GM18907 (cell line): ENCODE data around the gene LRP1B.
"Not testable (repeated sequence)": the region's sequence is repeated elsewhere in the genome, so short reads cannot be mapped to it uniquely, and the experiment has no call there.

ENCODE experiments used
- ATAC-seq: cut with Tn5 transposase; IDR thresholded peaks from one replicate; pipeline ENCODE4 v1.9.1; 2021; ENCODE audit warnings: mild to moderate bottlenecking, moderate library complexity; ENCODE audit not compliant: unreplicated experiment

The LRP1B gene

DNA sequence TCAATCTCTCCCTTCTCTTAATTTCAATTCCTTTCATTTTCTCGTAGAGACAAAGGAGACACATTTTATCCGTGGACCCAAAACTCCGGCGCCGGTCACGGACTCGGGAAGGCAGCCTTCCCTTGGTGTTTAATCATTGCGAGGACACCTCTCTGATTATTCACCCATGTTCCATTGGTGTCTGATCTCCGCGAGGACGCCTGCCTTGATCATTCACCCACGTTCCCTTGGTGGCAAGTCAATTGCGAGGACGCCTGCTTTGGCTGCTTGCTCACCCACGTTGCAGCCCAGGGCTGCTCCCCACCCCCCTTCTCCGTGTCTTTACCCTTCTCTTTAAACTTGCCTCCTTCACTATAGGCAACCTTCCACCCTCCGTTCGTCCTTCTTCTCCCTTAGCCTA is 1703.8 kb downstream of the LRP1B start:
- not testable (repeated sequence) for ATAC-seq

DNA sequence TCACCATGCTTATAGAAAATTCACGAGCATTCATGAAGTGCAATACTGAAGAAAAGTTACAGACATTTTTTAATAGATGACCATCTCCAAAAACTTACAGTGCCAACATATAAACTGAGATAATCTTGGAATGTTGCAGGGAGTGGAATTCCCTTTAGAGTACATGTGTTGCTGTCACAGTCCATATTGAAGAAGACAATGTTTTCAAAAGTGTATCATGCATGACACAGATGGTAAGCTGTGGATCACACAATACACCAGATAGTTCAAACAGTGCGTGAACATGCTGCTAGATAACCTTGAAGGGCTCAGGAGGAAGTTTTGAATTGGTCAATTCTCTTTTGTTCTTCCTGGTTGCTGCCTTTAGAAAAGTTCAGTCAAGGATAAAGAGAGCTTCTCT is 1706.3 kb downstream of the LRP1B start:
- ATAC-seq: no peak

DNA sequence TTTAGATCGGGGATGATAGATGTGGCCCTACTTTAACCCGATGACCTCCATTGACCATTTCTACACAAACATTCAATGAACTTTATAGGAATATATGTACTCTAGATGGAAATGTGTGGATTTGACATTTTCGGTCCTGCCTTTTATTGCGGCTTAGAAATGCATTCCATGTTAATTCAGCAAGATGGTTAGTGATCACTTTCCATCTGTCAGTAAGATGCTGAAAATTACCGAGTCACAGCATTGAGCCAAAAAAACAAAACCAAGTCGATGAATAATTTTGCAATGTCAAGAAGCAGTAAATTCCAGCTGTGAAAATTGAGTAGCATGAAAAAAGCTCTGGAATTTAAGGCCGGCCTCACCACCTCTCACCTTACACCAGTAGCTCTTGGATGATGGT is 1708.1 kb downstream of the LRP1B start:
- no peak for ATAC-seq

DNA sequence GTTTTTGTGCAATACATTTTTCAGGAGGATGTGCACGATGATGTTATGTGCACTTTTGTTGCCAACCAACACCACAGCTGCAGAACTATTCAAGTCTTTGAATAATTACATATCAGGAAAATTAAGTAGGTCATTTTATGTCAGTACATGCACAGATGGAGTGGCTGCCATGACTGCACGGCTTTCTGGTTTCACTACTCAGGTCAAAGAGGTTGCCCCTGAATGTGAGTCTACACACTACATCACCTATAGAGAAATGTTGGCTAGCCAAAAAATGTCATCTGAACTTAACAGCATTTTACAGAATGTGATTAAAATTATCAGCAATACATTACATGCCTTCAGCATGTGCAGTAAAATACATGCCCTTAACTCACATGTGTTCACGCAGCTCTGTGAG is 1713.3 kb downstream of the LRP1B start:
- ATAC-seq: no peak

DNA sequence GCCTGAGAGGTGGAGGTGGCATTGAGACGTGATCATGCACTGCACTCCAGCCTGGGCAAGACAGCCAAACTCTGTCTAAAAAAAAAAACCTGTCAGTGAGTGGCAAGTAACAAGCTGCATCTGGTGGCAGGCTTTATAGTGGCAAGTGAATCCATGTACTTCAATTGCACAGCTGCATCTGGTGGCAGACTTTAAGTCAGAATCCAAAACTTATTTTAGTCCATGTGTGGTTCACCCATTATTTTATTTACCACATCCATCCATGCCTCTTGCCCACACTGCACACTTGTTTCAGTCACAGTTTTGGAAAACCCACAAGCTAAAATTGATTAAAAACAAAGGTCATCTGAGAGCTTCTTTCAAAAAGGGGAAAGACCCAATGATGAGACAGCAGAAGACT is 1714.2 kb downstream of the LRP1B start:
- no peak for ATAC-seq

DNA sequence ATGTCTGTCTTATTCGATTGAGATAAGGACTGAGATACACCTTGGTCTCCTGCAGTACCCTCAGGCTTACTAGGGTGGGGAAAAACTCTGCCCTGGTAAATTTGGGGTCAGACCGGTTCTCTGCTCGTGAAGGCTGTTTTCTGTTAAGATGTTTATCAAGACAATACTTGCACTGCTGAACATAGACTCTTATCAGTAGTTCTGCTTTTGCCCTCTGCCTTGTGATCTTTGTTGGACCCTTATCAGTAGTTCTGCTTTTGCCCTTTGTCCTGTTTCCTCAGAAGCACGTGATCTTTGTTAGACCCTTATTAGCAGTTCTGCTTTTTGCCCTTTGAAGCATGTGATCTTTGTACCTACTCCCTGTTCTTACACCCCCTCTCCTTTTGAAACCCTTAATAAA is 1715.8 kb downstream of the LRP1B start:
- not testable (repeated sequence) for ATAC-seq

DNA sequence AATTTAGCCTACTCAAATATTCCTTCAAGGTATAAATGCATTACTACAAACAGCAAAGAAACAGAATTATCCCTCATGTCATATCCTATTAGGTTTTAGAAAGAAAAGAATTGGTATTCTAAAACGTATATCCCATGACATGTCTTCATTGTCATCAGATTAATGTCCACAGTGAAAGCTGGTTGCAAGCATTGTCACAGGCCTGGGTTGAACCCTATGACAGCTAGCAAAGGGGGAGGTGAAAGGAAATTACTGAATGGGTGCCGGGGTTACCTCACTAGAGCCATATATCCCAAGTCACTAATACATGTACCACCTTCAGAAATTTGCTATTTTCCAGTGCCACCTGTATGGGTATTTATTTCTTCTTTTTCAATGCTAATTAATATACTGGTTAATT is 1720.1 kb downstream of the LRP1B start:
- no peak for ATAC-seq

DNA sequence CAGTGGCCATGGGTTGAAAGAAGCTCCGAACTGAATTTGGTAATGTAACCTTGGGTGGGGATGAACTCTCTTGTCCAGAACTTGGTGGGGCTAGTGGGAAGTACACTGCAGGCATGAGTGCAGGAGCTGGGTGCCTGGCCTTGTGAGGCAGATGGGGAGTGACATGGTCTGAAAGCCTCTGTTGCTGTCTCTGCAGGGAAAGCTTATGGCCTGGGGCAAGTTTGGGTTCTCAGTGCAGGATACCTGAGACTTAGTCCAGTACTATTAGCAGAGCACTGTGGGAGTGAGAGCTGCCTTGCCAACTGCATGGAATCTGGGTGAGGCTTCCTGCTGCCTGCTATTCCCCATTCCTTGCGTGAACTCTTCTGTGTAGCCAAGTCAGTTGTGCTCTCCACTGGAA is 1729.8 kb downstream of the LRP1B start:
- no peak for ATAC-seq

DNA sequence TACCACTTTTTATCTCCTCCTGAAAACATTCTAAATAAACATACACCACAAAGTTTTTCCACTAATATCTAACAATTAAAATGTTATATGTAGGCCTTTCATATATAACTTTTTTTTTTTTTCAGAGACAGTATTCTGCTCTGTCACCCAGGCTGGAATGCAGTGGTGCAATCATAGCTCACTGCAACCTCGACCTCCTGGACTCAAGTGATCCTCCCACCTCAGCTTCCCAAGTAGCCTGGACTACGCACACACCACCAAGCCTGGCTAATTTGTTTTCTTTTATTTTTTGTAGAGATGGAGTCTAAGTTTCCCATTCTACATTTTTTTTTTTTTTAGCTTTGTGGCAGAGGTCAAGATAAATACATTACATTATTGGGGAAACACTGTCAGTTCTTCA is 1738.0 kb downstream of the LRP1B start:
- ATAC-seq: no peak

DNA sequence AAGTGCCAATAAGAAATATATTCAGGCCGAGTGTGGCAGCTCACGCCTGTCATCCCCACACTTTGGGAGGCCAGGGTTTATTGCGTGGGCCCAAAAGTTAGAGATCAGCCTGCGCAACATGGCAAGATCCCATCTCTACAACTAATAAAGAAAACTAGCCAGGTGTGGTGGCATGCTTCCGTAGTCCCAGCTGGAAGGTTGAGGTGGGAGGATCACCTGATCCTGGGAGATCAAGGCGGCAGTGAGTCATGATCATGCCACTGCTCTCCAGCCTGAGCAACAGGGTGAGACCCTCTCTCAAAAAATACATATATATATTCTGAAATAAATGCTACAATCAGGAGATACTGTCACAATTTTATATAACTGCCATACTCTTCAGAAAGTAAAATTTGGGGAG is 1745.9 kb downstream of the LRP1B start:
- no peak for ATAC-seq

DNA sequence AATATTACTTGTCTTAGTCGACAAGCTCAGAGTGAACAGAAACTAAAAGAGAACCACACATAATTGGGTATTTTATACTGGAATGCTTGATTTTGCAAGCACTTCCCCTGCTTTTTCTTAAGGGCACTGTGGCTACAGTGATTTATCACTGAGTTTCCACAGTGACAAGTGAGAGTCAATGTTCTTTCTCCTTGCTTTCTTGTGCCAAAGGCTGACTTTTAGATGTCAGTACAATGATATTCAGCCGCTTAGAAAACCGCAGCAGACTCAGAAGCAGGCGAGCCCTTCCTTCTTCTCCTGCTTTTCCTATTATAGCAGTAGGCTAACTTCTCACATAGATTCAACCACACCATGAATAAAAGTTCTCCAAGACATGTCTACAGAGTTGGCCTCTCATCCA is 1747.0 kb downstream of the LRP1B start:
- no peak for ATAC-seq

DNA sequence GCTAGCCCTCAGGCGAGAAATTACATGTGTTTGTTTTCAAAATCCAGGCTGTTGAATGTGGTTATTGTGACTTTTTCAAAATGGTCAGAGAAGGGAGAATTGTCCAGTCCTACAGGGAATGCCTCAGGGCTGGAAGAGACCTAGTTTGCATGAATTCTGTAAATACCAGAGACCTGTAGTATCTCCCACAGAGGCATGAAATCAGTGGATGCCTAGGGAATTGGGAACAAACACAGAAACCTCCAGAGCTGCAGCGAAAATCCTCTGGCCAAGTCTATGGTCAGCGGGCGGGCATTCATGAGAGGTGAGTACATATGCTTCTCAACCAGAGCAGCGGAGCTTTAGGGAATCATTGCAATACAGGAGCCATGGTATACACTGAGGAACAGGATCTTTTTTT is 1754.1 kb downstream of the LRP1B start:
- no peak for ATAC-seq

DNA sequence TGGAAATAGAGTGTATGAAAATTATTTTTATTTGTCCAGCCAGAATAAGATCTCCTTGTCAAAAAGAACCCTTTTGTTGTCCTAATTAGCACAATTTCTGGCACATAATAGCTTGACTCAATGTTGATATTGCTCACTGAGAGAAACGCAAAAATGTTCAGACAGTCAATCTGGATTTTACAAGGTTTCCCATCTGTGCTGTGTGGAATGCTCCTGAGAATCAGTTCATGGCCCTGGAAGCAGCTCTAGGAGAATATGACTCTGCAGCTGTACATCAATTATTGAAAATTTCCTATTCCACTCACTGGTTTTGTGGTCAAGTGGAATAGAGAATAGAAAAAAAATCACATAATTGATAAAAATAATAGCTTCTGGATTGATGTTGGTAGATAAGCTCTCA is 1767.7 kb downstream of the LRP1B start:
- no peak for ATAC-seq

DNA sequence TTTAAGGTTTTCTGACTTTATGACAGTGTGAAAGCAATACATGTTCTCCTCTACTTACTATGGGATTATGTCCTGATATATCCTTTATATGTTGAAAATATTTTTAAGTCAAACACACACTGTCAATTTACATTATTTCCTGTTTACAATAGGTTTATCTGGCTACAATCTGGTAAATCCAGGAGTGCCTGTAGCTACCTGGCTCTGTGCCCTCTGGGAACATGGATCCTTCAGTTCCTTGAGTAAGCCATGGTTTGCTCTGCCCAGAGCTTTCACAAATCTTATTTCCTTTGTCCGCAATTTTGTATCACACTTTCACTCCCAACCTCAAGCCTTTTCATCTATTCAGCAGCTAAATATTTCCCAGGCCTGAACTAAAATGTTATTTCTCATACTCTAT is 1768.5 kb downstream of the LRP1B start:
- ATAC-seq: no peak

DNA sequence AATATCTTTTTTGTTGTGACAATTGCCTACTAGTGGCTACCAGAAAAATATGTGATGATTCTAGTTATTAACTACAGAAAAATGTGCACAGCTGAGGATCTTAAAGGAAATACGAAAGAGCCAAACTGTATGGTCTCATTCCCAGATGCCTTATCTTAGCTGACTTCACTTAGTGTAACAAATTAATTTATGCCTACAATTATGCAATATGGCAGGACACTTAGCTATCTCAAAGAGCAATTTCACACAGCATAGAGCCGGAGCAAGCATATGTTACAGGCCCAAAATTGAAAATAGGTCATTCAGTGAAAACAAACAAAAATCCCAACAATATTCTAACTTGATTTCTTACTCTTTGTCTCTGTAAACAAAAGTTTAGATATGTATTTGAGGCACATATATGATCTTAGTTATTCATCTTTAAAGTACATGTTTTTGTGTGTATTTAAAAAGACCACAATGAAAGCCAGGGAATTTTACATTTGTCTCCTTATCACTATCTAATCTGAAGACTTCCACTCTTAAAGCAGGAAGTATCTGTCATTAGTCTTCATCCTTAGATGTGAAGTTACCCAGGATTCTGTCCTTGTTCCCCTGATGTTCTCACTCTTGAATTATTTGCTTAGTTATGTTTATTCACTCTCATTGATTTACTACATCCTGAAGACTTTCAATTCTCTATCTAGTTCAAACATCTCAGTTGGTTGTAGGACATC is 1771.6 kb downstream of the LRP1B start:
- ATAC-seq: no peak

DNA sequence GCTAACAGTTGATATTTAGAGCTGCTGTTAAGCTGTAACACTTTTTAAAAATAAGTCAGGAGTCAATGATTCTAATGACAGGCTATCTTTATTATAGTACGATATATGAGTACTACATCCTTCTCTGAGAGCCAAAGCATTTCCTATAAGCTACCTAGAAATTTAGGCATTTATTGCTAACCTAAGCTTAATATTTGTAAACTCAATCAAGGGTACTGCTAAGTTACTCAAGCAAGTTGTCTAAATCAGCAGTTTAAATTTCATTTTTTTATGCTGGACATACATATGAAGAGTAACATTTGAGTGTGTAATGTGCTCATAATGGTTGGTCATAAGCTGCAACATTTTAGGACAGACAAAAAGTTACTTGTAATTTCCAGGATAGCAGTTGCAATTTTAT is 1774.1 kb downstream of the LRP1B start:
- no peak for ATAC-seq

DNA sequence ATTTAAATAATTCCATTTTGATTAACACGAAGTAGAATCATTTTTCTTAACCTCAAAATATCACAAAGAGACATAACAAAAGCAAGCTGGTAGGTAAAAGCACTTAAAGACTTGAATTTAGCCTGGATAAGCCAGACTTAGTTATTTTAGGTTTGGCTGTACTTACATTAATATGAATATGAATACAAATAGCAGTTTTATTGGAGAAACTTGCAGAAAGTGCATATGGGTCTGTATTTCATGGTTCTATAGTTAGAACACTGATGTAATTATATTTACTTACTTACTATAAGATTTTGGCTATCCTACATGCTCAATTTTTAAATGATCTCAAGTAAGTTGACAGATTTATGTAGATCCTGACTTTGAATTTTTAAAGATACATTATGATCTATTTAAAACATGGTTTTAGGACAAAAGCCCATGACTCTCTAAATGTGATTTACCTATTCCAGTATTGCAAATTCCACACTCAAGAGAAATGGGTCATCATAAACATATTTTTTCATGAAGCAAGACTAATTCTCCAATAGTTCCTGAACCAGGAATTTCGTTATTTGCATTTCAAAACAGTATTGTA is 1775.2 kb downstream of the LRP1B start:
- ATAC-seq: no peak

DNA sequence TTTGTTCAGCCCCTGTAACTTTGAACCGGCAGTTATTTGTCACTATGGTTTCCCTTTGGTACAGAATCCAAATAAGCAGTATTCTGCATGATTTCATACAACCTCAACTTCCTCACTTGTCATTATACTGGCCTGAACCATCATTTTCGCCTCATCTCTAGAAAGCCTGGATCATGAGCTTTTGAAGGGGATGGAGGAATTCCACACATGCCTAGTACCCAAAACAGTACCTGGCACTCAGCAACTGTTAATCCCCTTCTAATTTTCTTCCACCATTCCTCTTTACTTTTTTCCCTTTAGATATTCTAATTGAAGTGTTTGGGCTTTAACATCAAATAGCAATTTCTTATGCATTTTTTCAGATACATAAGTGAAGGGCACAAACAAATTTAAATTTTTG is 1776.3 kb downstream of the LRP1B start:
- ATAC-seq: no peak

DNA sequence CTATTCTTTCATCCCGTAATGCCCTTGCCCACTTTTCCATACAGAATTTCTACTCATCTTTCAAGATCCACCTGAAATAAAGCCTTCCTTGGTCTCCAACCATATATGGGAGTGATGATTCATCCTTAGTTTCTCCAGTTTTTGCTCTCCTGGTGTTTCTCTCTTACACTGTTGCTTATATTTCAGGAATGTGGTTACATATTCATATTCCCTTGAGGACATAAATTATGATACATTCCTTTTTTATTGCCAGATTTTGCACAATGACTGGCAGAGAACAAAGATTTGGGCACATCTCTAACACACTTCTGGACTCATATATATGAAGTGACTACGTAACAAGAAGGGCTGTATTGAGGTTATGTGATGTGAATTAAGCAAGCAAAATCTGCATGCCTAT is 1777.3 kb downstream of the LRP1B start:
- no peak for ATAC-seq

DNA sequence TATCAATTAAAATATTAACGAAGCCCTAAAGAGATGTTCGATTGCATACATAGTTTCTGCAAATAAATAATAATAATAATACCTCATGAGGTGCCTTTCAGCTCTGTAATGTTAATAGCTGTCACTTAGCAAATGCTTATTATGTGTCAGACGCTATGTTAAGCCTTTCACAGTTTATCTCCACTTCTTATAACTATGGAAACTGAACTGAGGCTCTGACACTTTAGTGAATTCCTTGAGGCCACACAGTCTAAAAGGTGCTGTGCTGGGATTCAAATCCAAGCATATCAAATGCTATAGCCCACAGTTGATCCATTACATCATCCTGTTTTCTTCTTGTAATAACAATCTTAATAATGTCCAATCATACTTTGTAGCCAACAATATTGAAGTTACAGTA is 1779.1 kb downstream of the LRP1B start:
- no peak for ATAC-seq

DNA sequence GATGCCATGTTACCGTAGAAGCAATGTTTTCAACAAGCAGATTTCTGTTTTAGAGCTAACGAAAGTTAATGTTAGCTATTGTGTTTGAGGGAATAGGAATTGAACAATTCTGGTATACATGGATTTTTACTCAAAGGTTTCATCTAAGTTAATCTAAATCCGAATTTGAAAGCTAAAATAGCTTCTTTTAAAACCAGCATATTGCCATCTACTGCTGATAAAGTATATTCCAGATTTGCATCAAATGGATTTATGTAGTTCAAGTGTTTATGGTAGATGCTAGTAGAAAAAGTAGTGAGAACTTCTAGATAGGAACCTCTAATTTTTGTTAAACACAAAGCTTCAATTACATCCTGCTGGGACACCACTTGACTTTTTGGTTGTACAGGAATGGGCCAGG is 1781.1 kb downstream of the LRP1B start:
- ATAC-seq: no peak

DNA sequence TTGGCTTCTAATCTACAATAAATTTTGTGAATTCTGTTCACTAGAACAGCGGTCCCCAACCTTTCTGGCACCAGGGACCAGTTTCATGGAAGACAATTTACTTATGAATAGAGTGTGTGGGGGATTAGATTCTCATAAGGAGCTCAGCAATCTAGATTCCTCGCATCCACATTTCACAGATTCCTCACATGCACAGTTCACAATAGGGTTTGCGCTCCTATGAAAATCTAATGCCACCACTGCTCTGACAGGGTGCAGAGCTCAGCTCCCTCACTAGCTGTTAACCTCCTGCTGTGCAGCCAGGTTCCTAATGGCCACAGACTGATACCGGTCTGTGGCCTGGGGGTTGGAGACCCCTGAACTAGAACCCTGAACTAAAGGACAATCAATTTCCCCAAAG is 1782.0 kb downstream of the LRP1B start:
- no peak for ATAC-seq

DNA sequence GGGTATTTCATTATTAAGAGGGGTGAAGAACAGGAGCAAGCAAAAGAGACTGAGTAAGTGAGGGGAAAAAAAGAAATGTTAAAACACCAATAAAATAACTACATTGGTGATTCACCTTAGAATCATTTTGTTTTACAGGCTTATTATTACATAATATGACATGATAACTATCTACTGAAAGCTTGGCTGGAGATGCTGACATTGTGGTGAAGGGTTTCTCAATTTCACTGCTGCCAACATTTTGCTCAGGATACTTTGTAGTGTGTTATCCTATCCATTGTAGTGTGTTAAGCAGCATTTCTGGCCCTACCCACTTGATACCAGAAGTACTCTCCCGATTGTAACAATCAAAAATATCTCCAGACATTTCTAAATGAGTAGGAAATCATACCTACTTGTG is 1786.0 kb downstream of the LRP1B start:
- ATAC-seq: no peak
